ENCODE results near the gene HDGFL1. TPM values are rescaled to one million over a fixed set of nuclear protein-coding genes. Genes with fewer than 3 reads are reported as not detected.

Gene HDGFL1
- polyA plus RNA-seq (2014; cell fraction: cytosol; rRNA removed), result not detected in 2 replicates
- 0.08 TPM in 1 of 2 replicates, not detected in the other for polyA plus RNA-seq (2014; cell fraction: nucleus; rRNA removed)

- no peak for DNase-seq (ENCODE audit: low spot score)
These were observed at the start of gene HDGFL1 for GRCh38 chr6:22569281-22570184. Gene HDGFL1 (plus strand): TSS chr6:22569566. CDS start chr6:22569576, 10 bp downstream.

- no peak for DNase-seq (ENCODE audit: low spot score)
These were observed 48.3 kb upstream of the HDGFL1 start for GRCh38 chr6:22521035-22521434.

- DNase-seq (ENCODE audit: low spot score), result no peak
These were observed 42.6 kb upstream of the HDGFL1 start for GRCh38 chr6:22526736-22527135.

GRCh38 chr6:22529866-22530265 lies 39.5 kb upstream of the HDGFL1 start:
- DNase-seq (ENCODE audit: low spot score), result no peak

- DNase-seq (ENCODE audit: low spot score), result no peak
These were observed 38.9 kb upstream of the HDGFL1 start for GRCh38 chr6:22530506-22530905.

GRCh38 chr6:22536122-22536521 lies 33.2 kb upstream of the HDGFL1 start:
- DNase-seq (ENCODE audit: low spot score), result no peak

- no peak for DNase-seq (ENCODE audit: low spot score)
These were observed 24.9 kb upstream of the HDGFL1 start for GRCh38 chr6:22544476-22544875.

- DNase-seq (ENCODE audit: low spot score), result no peak
These were observed 24.3 kb upstream of the HDGFL1 start for GRCh38 chr6:22545051-22545450.

- DNase-seq (ENCODE audit: low spot score), result no peak
These were observed 23.1 kb upstream of the HDGFL1 start for GRCh38 chr6:22546236-22546635.

GRCh38 chr6:22550971-22551670 lies 18.2 kb upstream of the HDGFL1 start:
- DNase-seq (ENCODE audit: low spot score), result no peak

GRCh38 chr6:22556266-22556665 lies 13.1 kb upstream of the HDGFL1 start:
- DNase-seq (ENCODE audit: low spot score), result peak; percentile 51

GRCh38 chr6:22557007-22557406 lies 12.4 kb upstream of the HDGFL1 start:
- no peak for DNase-seq (ENCODE audit: low spot score)

- DNase-seq (ENCODE audit: low spot score), result peak; percentile 87
These were observed 11.0 kb upstream of the HDGFL1 start for GRCh38 chr6:22558288-22558882.

GRCh38 chr6:22568854-22569253 lies 512 bp upstream of the HDGFL1 start:
- DNase-seq (ENCODE audit: low spot score), result no peak

- DNase-seq (ENCODE audit: low spot score), result no peak
These were observed 802 bp downstream of the HDGFL1 start for GRCh38 chr6:22570185-22570551.

- no peak for DNase-seq (ENCODE audit: low spot score)
These were observed 5.8 kb downstream of the HDGFL1 start for GRCh38 chr6:22575190-22575589.

- no peak for DNase-seq (ENCODE audit: low spot score)
These were observed 10.1 kb downstream of the HDGFL1 start for GRCh38 chr6:22579439-22579838.

- no peak for DNase-seq (ENCODE audit: low spot score)
These were observed 11.0 kb downstream of the HDGFL1 start for GRCh38 chr6:22580337-22580736.

GRCh38 chr6:22582417-22583205 lies 13.2 kb downstream of the HDGFL1 start:
- no peak for DNase-seq (ENCODE audit: low spot score)

GRCh38 chr6:22583230-22583629 lies 13.9 kb downstream of the HDGFL1 start:
- DNase-seq (ENCODE audit: low spot score), result no peak

- no peak for DNase-seq (ENCODE audit: low spot score)
These were observed 14.6 kb downstream of the HDGFL1 start for GRCh38 chr6:22583927-22584326.
